Keratinocyte (primary cell): ENCODE data around the gene FYB1.

Experiments used
- CTCF ChIP-seq, 3 experiments: IDR thresholded peaks in 1 of 3; conservative IDR thresholded peaks in 1 of 3; optimal IDR thresholded peaks in 1 of 3; 2 replicates in 2 of 3; 3 replicates in 1 of 3; pipeline versions ENCODE3 to v1.5.1; 2011; ENCODE audit warnings: low read length in 3 of 3, mild to moderate bottlenecking in 3 of 3, moderate library complexity in 2 of 3, control low read depth in 1 of 3, inconsistent platforms in 1 of 3; ENCODE audit not compliant: insufficient read depth in 2 of 3; ENCODE audit errors: extremely low read depth in 1 of 3
- EZH2 ChIP-seq: IDR thresholded peaks from one replicate; pipeline ENCODE4 v1.6.1; 2012; ENCODE audit warnings: inconsistent platforms, mild to moderate bottlenecking, low read length, moderate library complexity

- TF ChIP-seq CTCF (optimal IDR thresholded peaks at IDR 0.05 in 1 of 3, IDR thresholded peaks at IDR 0.05 in 1 of 3, conservative IDR thresholded peaks at IDR 0.05 in 1 of 3; ENCODE audit: extremely low read depth in 1 of 3, insufficient read depth in 2 of 3, low read length in 3 of 3): no peak
- TF ChIP-seq EZH2: no peak
Observed at GRCh38 chr5:39193553-39194465, 25.6 kb downstream of the FYB1 start.
